HEK293T (cell line): Measurements from ENCODE around the gene FAM222A.

Experiments used
- ARNT ChIP-seq: fragments of 450-650 bp; IDR thresholded peaks from 2 replicates; pipeline ENCODE4 v1.6.1; 2017; ENCODE audit warnings: mild to moderate bottlenecking
- FOXA1 ChIP-seq: fragments of 450-650 bp; IDR thresholded peaks from 2 replicates; pipeline ENCODE4 v1.6.1; 2016; ENCODE audit warnings: mild to moderate bottlenecking
- FOXK2 ChIP-seq: fragments of 450-650 bp; IDR thresholded peaks from 2 replicates; pipeline ENCODE4 v1.6.1; 2016; ENCODE audit warnings: mild to moderate bottlenecking
- NFRKB ChIP-seq: fragments of 450-650 bp; IDR thresholded peaks from 2 replicates; pipeline ENCODE4 v1.6.1; 2016; ENCODE audit warnings: mild to moderate bottlenecking, moderate library complexity
- TF ChIP-seq, protein P1 (sequence below): fragments of 450-650 bp; IDR thresholded peaks from 2 replicates; pipeline ENCODE4 v1.6.1; 2016

DNA sequence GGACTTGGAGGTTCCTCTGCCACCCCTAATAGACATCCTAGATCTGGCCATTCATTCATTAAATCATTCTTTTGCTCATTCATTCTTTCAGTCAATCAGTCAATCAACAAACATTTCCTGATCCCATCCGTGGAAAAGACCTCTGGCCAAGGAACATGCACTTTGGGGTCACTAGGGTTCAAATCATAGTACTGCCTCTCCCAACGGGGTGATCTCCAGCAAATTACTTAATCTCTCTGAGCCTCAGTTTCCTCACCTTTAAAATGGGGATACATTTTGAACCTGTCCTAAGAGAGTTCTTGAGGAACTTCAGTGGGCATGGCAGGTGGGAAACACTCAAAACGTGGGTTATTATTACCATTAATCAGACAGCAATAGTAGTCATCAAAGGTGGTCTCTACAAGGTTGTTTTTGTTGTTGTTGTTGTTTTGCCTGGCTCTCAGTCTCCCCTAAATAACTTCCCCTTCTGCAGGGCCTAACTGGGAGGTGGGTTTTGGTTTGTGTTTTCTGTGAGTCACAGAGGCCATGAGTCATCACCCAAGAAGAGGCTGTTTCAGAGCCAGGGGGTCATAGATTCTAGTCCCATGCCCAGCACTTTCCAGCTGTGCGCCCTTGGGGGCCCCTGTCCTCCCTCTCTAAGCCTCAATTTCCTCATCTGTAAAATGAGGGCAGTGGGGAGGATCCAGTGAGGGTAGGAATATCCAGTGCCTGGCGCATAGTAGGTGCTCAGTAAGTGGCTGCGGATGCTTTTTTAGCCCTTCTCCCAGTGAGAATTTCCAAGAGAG is 16.9 kb upstream of the FAM222A start:
- no peak for TF ChIP-seq FOXA1
- TF ChIP-seq ARNT: no peak
- no peak for TF ChIP-seq NFRKB
- TF ChIP-seq FOXK2: no peak
- TF ChIP-seq, protein P1, sequence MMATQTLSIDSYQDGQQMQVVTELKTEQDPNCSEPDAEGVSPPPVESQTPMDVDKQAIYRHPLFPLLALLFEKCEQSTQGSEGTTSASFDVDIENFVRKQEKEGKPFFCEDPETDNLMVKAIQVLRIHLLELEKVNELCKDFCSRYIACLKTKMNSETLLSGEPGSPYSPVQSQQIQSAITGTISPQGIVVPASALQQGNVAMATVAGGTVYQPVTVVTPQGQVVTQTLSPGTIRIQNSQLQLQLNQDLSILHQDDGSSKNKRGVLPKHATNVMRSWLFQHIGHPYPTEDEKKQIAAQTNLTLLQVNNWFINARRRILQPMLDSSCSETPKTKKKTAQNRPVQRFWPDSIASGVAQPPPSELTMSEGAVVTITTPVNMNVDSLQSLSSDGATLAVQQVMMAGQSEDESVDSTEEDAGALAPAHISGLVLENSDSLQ: no peak
